HEK293 (cell line): ENCODE measurements around the gene EIF1AY.

Experiments
- CTCF ChIA-PET: fragments of 350-600 bp; formaldehyde crosslinking; extraction: SDS; loops from one replicate; lab custom pipeline; 2021; ENCODE audit warnings: antibody characterized with exemption; lab: Yijun Ruan, JAX
- POLR2A ChIA-PET: fragments of 300-600 bp; formaldehyde crosslinking; extraction: SDS; loops from one replicate; lab custom pipeline; 2020; ENCODE audit warnings: antibody characterized with exemption, inconsistent platforms; lab: Yijun Ruan, JAX
- H3K27ac ChIP-seq: fragments of 200-500 bp; sonication (Bioruptor generic); 2 replicates; pipeline ENCODE4 v1.5.1; 2014; ENCODE audit warnings: low read depth, low read length, control low read depth, inconsistent platforms; ENCODE audit errors: extremely low read depth
- H3K36me3 ChIP-seq, 2 experiments: fragments of 200-500 bp in 1 of 2; sonication (Bioruptor generic) in 1 of 2; 1 replicate in 1 of 2; 2 replicates in 1 of 2; pipeline ENCODE4 v1.5.1; 2014 to 2017; ENCODE audit warnings: inconsistent platforms in 2 of 2, low read length in 2 of 2; ENCODE audit not compliant: control insufficient read depth in 2 of 2, insufficient read depth in 1 of 2
- H3K4me1 ChIP-seq: fragments of 200-500 bp; sonication (Bioruptor generic); 2 replicates; pipeline ENCODE4 v1.5.1; 2014; ENCODE audit warnings: mild to moderate bottlenecking, low read length, inconsistent platforms; ENCODE audit not compliant: control insufficient read depth, insufficient read depth
- H3K4me3 ChIP-seq: 2 replicates; pipeline ENCODE4 v1.5.1; 2011; ENCODE audit warnings: low read depth, mild to moderate bottlenecking, control low read depth, low read length, moderate library complexity
- H3K9me3 ChIP-seq: fragments of 200-500 bp; sonication (Bioruptor generic); 2 replicates; pipeline ENCODE4 v1.5.1; 2014; ENCODE audit warnings: low read depth, low read length, inconsistent platforms; ENCODE audit not compliant: control insufficient read depth, insufficient read depth
- IKZF3 ChIP-seq: fragments of 450-650 bp; IDR thresholded peaks from 2 replicates; pipeline ENCODE4 v1.5.0; 2018; ENCODE audit warnings: missing biosample characterization, mild to moderate bottlenecking, missing genetic modification characterization, moderate library complexity
- KLF1 ChIP-seq: fragments of 450-650 bp; formaldehyde crosslinking; IDR thresholded peaks from 2 replicates; pipeline ENCODE4 v1.5.1; 2016; ENCODE audit warnings: missing biosample characterization, missing genetic modification characterization
- SALL2 ChIP-seq: fragments of 450-650 bp; formaldehyde crosslinking; IDR thresholded peaks from 2 replicates; pipeline ENCODE4 v1.5.0; 2017; ENCODE audit warnings: missing biosample characterization, mild to moderate bottlenecking, missing genetic modification characterization, borderline replicate concordance
- SP2 ChIP-seq: fragments of 450-650 bp; formaldehyde crosslinking; IDR thresholded peaks from 2 replicates; pipeline ENCODE4 v1.5.1; 2016; ENCODE audit warnings: missing biosample characterization, missing genetic modification characterization
- ZNF24 ChIP-seq: fragments of 450-650 bp; formaldehyde crosslinking; IDR thresholded peaks from 2 replicates; pipeline ENCODE4 v1.5.1; 2016; ENCODE audit warnings: missing biosample characterization, missing genetic modification characterization
- ZNF311 ChIP-seq: fragments of 450-650 bp; formaldehyde crosslinking; IDR thresholded peaks from 2 replicates; pipeline ENCODE4 v1.5.1; 2017; ENCODE audit warnings: missing biosample characterization, missing genetic modification characterization, borderline replicate concordance
- ZNF426 ChIP-seq: fragments of 450-650 bp; formaldehyde crosslinking; IDR thresholded peaks from 2 replicates; pipeline ENCODE4 v1.5.1; 2017; ENCODE audit warnings: missing biosample characterization, missing genetic modification characterization, mild to moderate bottlenecking, inconsistent platforms, moderate library complexity
- ZNF501 ChIP-seq: fragments of 450-650 bp; formaldehyde crosslinking; IDR thresholded peaks from 2 replicates; pipeline ENCODE4 v1.5.1; 2016; ENCODE audit warnings: missing biosample characterization, missing genetic modification characterization
- ZNF548 ChIP-seq: fragments of 450-650 bp; formaldehyde crosslinking; IDR thresholded peaks from 2 replicates; pipeline ENCODE4 v1.5.1; 2016; ENCODE audit warnings: missing biosample characterization, missing genetic modification characterization
- ZNF585B ChIP-seq: fragments of 450-650 bp; formaldehyde crosslinking; IDR thresholded peaks from 2 replicates; pipeline ENCODE4 v1.5.1; 2016; ENCODE audit warnings: missing biosample characterization, missing genetic modification characterization
- ZNF600 ChIP-seq: fragments of 450-650 bp; formaldehyde crosslinking; IDR thresholded peaks from 2 replicates; pipeline ENCODE4 v1.5.1; 2016; ENCODE audit warnings: missing biosample characterization, missing genetic modification characterization
- ZNF843 ChIP-seq: fragments of 450-650 bp; formaldehyde crosslinking; IDR thresholded peaks from 2 replicates; pipeline ENCODE4 v1.5.1; 2016; ENCODE audit warnings: missing biosample characterization, missing genetic modification characterization
- TF ChIP-seq, protein P1 (sequence below): fragments of 450-650 bp; formaldehyde crosslinking; IDR thresholded peaks from 2 replicates; pipeline ENCODE4 v1.5.1; 2016; ENCODE audit warnings: missing biosample characterization, missing genetic modification characterization, low read depth
- TF ChIP-seq, protein P2 (sequence below): fragments of 450-650 bp; formaldehyde crosslinking; IDR thresholded peaks from 2 replicates; pipeline ENCODE4 v1.5.1; 2016; ENCODE audit warnings: missing biosample characterization, missing genetic modification characterization
- TF ChIP-seq, protein P3 (sequence below): fragments of 450-650 bp; formaldehyde crosslinking; IDR thresholded peaks from 2 replicates; pipeline ENCODE4 v1.5.1; 2016; ENCODE audit warnings: missing biosample characterization, missing genetic modification characterization

The EIF1AY gene

DNA sequence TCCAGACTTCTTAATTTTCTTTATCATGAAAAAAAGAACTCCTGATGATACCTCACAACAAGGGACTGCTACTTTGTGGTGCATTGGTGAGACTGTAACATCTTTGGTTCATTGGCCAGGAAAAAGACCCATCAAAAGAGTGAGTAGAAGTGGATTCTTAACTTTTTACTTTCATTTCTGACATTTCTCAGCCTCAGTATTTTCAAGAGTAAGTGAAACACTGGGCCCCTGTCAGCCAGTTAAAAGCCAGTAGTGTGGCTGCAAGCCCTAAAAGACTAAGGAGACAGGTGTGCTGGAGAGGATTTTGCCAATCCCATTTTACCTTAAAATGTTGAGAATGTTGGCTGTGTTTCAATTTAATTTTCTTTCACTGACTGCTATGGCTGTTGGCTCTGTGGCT lies 36.6 kb upstream of the EIF1AY start:
- TF ChIP-seq IKZF3 (tag by site-specific recombination) (no peak), ZNF585B (tag by site-specific recombination) (no peak), ZNF501 (no peak), ZNF426 (tag by site-specific recombination) (no peak), ZNF843 (no peak), ZNF311 (tag by site-specific recombination) (no peak), ZNF24 (tag by site-specific recombination) (no peak)
- ChIA-PET POLR2A (no interaction called here), CTCF (no interaction called here)
- H3K9me3 ChIP-seq = no peaks in the 10 kb centered on the region
- H3K27ac ChIP-seq = no peak overlapping the region
- H3K36me3 ChIP-seq = no peaks in the 10 kb centered on the region
- no peak overlapping the region for H3K4me3 ChIP-seq
- no peaks in the 10 kb centered on the region for H3K4me1 ChIP-seq

DNA sequence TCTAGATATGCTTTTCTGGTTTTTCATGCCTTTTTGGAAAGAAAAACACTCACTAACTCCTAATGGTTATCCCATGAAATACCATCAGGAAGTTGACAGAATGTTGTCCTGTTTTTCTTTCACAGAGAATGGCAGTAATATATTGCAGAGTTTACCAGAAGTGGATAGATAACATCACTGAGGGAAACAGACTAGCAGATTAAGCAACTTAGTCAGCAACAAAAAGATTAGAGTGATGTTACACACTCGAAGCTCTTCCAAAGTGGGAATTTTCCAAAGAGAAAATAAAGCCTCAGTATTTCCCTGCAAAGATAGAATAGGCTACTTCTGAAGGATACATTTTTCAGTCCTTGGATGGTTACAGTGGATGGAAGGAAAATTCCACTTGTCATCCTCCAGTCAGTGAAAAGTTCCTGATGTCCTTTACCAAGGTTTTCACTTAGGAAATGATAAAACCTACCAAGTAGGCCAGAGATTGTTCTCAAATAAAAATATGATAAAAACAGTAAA lies 31.1 kb upstream of the EIF1AY start:
- Histone ChIP-seq H3K4me3 (no peak overlapping the region), H3K27ac (no peak overlapping the region), H3K4me1 (no peaks in the 10 kb centered on the region)
- CTCF ChIA-PET = no interaction called here
- TF ChIP-seq, protein P1, sequence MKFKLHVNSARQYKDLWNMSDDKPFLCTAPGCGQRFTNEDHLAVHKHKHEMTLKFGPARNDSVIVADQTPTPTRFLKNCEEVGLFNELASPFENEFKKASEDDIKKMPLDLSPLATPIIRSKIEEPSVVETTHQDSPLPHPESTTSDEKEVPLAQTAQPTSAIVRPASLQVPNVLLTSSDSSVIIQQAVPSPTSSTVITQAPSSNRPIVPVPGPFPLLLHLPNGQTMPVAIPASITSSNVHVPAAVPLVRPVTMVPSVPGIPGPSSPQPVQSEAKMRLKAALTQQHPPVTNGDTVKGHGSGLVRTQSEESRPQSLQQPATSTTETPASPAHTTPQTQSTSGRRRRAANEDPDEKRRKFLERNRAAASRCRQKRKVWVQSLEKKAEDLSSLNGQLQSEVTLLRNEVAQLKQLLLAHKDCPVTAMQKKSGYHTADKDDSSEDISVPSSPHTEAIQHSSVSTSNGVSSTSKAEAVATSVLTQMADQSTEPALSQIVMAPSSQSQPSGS (tag by site-specific recombination) = no peak
- TF ChIP-seq ZNF600 (tag by site-specific recombination) (no peak), SALL2 (no peak), ZNF548 (no peak)
- TF ChIP-seq, all 188 proteins: peak for 0
- POLR2A ChIA-PET = no interaction called here
- Histone ChIP-seq H3K9me3 (no peaks in the 10 kb centered on the region), H3K36me3 (no peaks in the 10 kb centered on the region)

DNA sequence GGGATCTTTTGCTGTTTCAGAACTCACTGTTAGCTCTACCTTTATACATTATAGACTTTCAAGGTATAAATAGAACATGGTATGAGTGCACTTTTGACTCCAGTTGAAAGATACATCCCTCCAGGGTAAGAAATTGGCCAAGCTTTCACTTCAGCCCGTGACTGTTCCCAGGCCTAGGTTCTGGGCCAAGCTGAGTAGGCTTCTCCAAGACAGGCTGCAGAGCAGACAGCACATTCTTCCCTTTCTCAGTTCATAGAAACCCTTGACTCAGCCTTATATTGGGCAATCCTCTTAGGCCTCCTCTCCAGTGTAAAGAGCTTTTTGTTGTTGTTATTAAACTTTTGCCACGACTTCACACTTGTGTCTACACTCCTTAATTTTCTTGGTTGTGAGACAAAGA lies 29.5 kb upstream of the EIF1AY start:
- Histone ChIP-seq H3K4me3 (no peak overlapping the region), H3K27ac (no peak overlapping the region), H3K36me3 (no peaks in the 10 kb centered on the region), H3K9me3 (no peaks in the 10 kb centered on the region)
- ChIA-PET POLR2A (no interaction called here), CTCF (no interaction called here)
- no peak for TF ChIP-seq KLF1 (tag by site-specific recombination)
- TF ChIP-seq, protein P2, sequence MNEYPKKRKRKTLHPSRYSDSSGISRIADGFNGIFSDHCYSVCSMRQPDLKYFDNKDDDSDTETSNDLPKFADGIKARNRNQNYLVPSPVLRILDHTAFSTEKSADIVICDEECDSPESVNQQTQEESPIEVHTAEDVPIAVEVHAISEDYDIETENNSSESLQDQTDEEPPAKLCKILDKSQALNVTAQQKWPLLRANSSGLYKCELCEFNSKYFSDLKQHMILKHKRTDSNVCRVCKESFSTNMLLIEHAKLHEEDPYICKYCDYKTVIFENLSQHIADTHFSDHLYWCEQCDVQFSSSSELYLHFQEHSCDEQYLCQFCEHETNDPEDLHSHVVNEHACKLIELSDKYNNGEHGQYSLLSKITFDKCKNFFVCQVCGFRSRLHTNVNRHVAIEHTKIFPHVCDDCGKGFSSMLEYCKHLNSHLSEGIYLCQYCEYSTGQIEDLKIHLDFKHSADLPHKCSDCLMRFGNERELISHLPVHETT (tag by site-specific recombination) = no peak
- no peak for TF ChIP-seq SP2 (tag by site-specific recombination)
- TF ChIP-seq, protein P3, sequence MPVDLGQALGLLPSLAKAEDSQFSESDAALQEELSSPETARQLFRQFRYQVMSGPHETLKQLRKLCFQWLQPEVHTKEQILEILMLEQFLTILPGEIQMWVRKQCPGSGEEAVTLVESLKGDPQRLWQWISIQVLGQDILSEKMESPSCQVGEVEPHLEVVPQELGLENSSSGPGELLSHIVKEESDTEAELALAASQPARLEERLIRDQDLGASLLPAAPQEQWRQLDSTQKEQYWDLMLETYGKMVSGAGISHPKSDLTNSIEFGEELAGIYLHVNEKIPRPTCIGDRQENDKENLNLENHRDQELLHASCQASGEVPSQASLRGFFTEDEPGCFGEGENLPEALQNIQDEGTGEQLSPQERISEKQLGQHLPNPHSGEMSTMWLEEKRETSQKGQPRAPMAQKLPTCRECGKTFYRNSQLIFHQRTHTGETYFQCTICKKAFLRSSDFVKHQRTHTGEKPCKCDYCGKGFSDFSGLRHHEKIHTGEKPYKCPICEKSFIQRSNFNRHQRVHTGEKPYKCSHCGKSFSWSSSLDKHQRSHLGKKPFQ (tag by site-specific recombination) = no peak
- TF ChIP-seq, all 188 proteins: peak for 0
- H3K4me1 ChIP-seq = no peaks in the 10 kb centered on the region

DNA sequence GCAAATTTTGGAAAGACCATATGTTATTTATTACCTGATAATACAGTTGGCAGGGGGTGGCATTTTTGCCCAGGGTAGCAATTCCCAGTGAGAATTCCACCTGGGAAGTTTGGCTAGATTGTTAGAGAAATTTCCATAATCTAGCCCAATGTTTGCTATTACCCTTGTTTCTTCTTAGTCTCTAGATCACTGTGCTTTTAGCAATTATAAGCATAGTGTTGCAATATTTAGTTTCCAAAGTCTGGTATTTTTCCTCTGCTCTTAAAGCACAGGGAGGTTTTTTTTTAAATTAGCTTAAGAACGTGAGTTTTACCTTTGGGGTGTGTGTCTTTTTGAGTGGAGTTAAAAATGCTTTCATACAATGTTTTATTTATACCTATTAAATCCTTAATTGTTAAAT lies 26.3 kb upstream of the EIF1AY start:
- POLR2A ChIA-PET = no interaction called here
- no peaks in the 10 kb centered on the region for H3K9me3 ChIP-seq
- H3K4me1 ChIP-seq = no peaks in the 10 kb centered on the region
- no peaks in the 10 kb centered on the region for H3K36me3 ChIP-seq
- CTCF ChIA-PET = no interaction called here
- H3K27ac ChIP-seq = no peak overlapping the region
- TF ChIP-seq, protein P2 (tag by site-specific recombination) = no peak
- TF ChIP-seq, all 188 proteins: peak for 0
- H3K4me3 ChIP-seq = no peak overlapping the region
